ENCODE measurements around the gene FAM184B. TPM values are rescaled to one million over a fixed set of nuclear protein-coding genes. Genes with fewer than 3 reads are reported as not detected.

The FAM184B gene
- total RNA-seq, 6 experiments from 2014 or later = not detected

- peaks cover 0 to 12% (median 4%) of the 10 kb centered on the region in 4 donors for H3K4me1 ChIP-seq
- no peak for DNase-seq
- no peaks in the 10 kb centered on the region for H3K27me3 ChIP-seq
- no peaks in the 10 kb centered on the region for H3K9me3 ChIP-seq
- 65% methylated on average over 3 of the region's 3 CpGs for WGBS (ENCODE audit: insufficient coverage, low coverage, low lambda C conversion rate, missing lambda C conversion rate)
- TF ChIP-seq POLR2A (IDR thresholded peaks at IDR 0.05) (no peak), CTCF (IDR thresholded peaks at IDR 0.05) (no peak)
- peaks cover 18 to 90% (median 42%) of the 10 kb centered on the region in 4 donors for H3K36me3 ChIP-seq
- H3K27ac ChIP-seq = no peak overlapping the region
- peak in 1 of 4 donors; percentile 54 for ATAC-seq
- intact Hi-C loops (cut with DNase I) = no loop called here
- H3K4me3 ChIP-seq = no peak overlapping the region
Measured at GRCh38 chr4:17589355-17589754, 192.1 kb downstream of the FAM184B start.

- H3K27ac ChIP-seq = peak overlapping the region in 2 of 3 donors; percentile 1 to 15
- intact Hi-C loops (cut with DNase I) = no loop called here
- WGBS (ENCODE audit: insufficient coverage, low coverage, low lambda C conversion rate, missing lambda C conversion rate) = 44% methylated on average over 9 of the region's 9 CpGs
- ATAC-seq = peak; percentile 68 to 82 (median 69)
- H3K9me3 ChIP-seq = no peaks in the 10 kb centered on the region
- no peaks in the 10 kb centered on the region for H3K27me3 ChIP-seq
- H3K4me3 ChIP-seq = no peak overlapping the region
- no peak for TF ChIP-seq POLR2A (IDR thresholded peaks at IDR 0.05)
- no peak for TF ChIP-seq CTCF (IDR thresholded peaks at IDR 0.05)
- peaks cover 0 to 12% (median 4%) of the 10 kb centered on the region in 4 donors for H3K4me1 ChIP-seq
- peaks cover 18 to 93% (median 49%) of the 10 kb centered on the region in 4 donors for H3K36me3 ChIP-seq
- DNase-seq = no peak
Measured at GRCh38 chr4:17587094-17587822, 194.2 kb downstream of the FAM184B start.

- ATAC-seq (no peak), DNase-seq (no peak)
- no peaks in the 10 kb centered on the region for H3K27me3 ChIP-seq
- H3K4me1 ChIP-seq = peaks cover 0 to 26% (median 11%) of the 10 kb centered on the region in 4 donors
- 99% methylated on average over 9 of the region's 10 CpGs for WGBS (ENCODE audit: insufficient coverage, low coverage, low lambda C conversion rate, missing lambda C conversion rate)
- no peak overlapping the region for H3K27ac ChIP-seq
- no peak overlapping the region for H3K4me3 ChIP-seq
- intact Hi-C loops (cut with DNase I) = no loop called here
- no peaks in the 10 kb centered on the region for H3K9me3 ChIP-seq
- TF ChIP-seq POLR2A (IDR thresholded peaks at IDR 0.05) (no peak), CTCF (IDR thresholded peaks at IDR 0.05) (no peak)
- peaks cover 16 to 89% (median 55%) of the 10 kb centered on the region in 4 donors for H3K36me3 ChIP-seq
Measured at GRCh38 chr4:17584521-17585213, 196.8 kb downstream of the FAM184B start.

- peaks cover 0 to 33% (median 14%) of the 10 kb centered on the region in 4 donors for H3K4me1 ChIP-seq
- TF ChIP-seq CTCF (IDR thresholded peaks at IDR 0.05) (no peak), POLR2A (IDR thresholded peaks at IDR 0.05) (no peak)
- H3K4me3 ChIP-seq = no peak overlapping the region
- H3K36me3 ChIP-seq = peaks cover 11 to 82% (median 51%) of the 10 kb centered on the region in 4 donors
- no peaks in the 10 kb centered on the region for H3K9me3 ChIP-seq
- H3K27ac ChIP-seq = no peak overlapping the region
- 92% methylated on average over 3 of the region's 4 CpGs for WGBS (ENCODE audit: insufficient coverage, low coverage, low lambda C conversion rate, missing lambda C conversion rate)
- no peaks in the 10 kb centered on the region for H3K27me3 ChIP-seq
- ATAC-seq (no peak), DNase-seq (no peak)
- intact Hi-C loops (cut with DNase I) = no loop called here
Measured at GRCh38 chr4:17583941-17584340, 197.5 kb downstream of the FAM184B start.
